Mammary microvascular endothelial cell (primary cell): ENCODE results near the gene ATP5MK. TPM values are rescaled to one million over a fixed set of nuclear protein-coding genes. Genes with fewer than 3 reads are reported as not detected.

Experiments
- total RNA-seq: library from RNA; depleted of rRNA; stranded (reverse); fragments of >200 nt; gene quantifications from 2 replicates; pipeline ENCODE4 v1.2.3, GENCODE V29; 2015

ATP5MK gene, protein sequence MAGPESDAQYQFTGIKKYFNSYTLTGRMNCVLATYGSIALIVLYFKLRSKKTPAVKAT
- 529 and 626 TPM in 2 replicates for total RNA-seq

DNA sequence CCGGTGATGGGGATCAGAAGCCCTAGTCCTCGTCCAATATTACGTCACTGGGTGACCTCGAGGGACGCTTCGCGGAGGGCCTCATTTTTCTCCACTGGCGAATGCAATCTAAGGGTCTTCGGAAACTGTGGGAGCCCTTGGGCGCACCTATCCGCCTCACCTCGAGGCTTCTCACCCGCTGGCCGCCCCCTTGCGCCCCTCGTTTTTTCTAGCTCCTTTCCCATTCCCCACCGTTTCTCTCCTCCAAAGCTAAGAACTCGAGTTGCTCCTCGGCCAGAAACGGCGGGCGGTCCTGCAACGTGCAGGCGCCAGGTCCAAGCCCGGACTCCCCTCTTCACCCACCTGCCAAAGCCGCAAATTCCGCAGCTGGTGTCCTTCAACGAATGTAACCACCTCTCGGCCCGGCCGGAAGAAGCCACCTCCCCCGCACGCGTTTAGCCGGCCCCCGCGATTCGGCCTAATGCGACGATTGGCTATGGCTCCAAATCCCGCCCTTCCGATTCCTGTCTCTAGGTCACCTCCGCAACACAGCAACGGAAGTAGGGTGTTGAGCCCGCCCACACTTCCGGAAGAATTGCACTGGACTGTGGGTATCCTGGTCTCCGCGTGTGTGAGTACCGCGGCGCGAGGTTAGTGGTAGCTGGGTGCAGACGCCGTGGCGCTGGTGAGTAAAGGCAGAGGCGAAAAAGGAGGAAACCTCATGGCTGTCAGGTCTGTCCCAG, at the start of gene ATP5MK, which contains the start of gene PDCD11:
Gene ATP5MK, minus strand, starts transcription at position 409 of the 722 bp plus-strand sequence. CDS start 4,018 bp downstream, outside the sequence.
Gene PDCD11, plus strand, starts transcription at position 560 of the 722 bp plus-strand sequence. CDS start 1,801 bp downstream, outside the sequence.

DNA sequence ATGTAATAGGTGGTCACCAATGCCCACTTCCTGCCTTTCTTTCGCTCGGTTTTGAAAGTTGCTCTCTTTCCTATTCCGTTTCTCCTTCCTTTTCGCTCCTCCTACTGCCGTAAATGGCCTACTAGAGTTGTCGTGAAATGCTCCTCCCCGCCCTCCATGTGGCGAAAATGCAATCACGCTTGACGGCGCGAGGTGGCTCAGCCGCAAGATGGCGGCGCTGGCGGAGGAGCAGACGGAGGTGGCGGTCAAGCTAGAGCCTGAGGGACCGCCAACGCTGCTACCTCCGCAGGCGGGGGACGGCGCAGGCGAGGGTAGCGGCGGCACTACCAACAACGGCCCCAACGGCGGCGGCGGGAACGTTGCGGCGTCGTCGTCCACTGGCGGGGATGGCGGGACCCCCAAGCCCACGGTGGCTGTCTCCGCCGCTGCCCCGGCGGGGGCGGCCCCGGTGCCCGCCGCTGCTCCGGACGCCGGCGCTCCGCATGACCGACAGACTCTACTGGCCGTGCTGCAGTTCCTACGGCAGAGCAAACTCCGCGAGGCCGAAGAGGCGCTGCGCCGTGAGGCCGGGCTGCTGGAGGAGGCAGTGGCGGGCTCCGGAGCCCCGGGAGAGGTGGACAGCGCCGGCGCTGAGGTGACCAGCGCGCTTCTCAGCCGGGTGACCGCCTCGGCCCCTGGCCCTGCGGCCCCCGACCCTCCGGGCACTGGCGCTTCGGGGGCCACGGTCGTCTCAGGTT, 28.3 kb downstream of the ATP5MK start, which contains the start of gene TAF5:
Gene TAF5, plus strand, starts transcription at position 195 of the 737 bp plus-strand sequence. Its CDS starts 14 bp downstream, at position 209.

DNA sequence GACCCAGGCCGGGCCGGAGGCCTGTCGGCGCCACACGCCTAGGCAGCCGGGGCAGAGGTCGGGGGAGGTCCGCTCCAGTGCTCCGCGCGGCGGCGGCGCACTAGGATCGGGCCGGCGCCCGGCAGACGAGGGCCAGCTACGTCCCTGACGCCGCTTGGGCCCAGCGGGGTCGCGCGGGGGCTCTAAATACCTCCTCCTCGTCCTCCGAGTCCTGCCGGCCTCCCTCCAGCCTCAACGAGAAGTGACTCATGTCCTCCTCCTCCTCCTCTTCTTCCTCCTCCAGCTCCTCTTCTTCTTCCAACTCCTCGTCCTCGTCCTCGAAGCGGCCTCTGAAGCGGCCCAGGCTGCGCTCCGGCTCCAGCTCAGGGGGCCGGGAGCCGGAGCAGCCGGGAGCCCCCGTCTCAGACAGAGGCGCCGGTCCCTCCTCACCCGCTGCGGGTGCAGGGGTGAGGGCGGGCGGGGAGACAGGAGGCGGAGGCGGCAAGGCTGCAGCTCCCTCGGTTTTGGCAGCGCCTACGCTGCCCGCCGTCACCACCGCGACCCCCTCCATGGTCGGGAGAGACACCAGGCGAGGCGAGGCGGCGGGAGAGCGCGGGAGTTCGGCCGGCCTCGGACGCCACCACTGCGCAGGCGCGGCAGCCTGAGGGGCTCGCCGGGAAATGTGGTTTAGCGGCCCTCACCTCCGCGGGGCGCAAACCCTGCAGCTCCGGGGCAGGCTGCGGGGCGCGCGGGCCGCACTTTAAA, 45.6 kb downstream of the ATP5MK start, which contains the start of gene PCGF6:
Gene PCGF6, minus strand, starts transcription at position 624 of the 744 bp plus-strand sequence. Its CDS starts 74 bp downstream, at position 550.

Other genes starting within 250 kb of the ATP5MK start
- gene NT5C2, start 203.2 kb downstream of the ATP5MK start, total RNA-seq = 41.6 and 45.6 TPM in 2 replicates
- gene RPEL1, start 150.6 kb downstream of the ATP5MK start, total RNA-seq = not detected in 2 replicates
- gene INA, start 119.3 kb downstream of the ATP5MK start, total RNA-seq = 1.1 and 1.6 TPM in 2 replicates
- gene PCGF6, start 45.3 kb downstream of the ATP5MK start, total RNA-seq = 11.3 and 13.8 TPM in 2 replicates
- 7.4 and 7.8 TPM in 2 replicates for gene TAF5, start 28.5 kb downstream of the ATP5MK start, total RNA-seq
- gene PDCD11, start 151 bp upstream of the ATP5MK start, total RNA-seq = 33.1 and 34.8 TPM in 2 replicates
- gene CALHM2, start 55.9 kb upstream of the ATP5MK start, total RNA-seq = 25.2 and 33.1 TPM in 2 replicates
- not detected in 2 replicates for gene CALHM1, start 62.4 kb upstream of the ATP5MK start, total RNA-seq
- not detected in 2 replicates for gene CALHM3, start 82.8 kb upstream of the ATP5MK start, total RNA-seq
- 0.10 and 0.87 TPM in 2 replicates for gene NEURL1, start 97.2 kb upstream of the ATP5MK start, total RNA-seq